ENCODE data around the gene FPR2. TPM values are rescaled to one million over a fixed set of nuclear protein-coding genes. Genes with fewer than 3 reads are reported as not detected.
A peak's percentile ranks its signal among the peaks of the same experiment; 100 is the strongest.

The FPR2 gene
- total and polyA plus RNA-seq, 10 of the 15 experiments (the other 5 are each of a cell fraction or from before 2014, with no cell fraction given) = not detected

- 0% methylated on average over 1 of the region's 1 CpG for WGBS (ENCODE audit: insufficient coverage, insufficient replicate concordance, low lambda C conversion rate, missing lambda C conversion rate)
- no peak overlapping the region for H2AFZ ChIP-seq (ENCODE audit: control insufficient read depth, low read depth, low read length)
- no peaks in the 10 kb centered on the region for H4K20me1 ChIP-seq (ENCODE audit: control insufficient read depth, insufficient read depth)
- H3K9me3 ChIP-seq (replicated peaks; ENCODE audit: control insufficient read depth, insufficient read depth, low read length) = no peaks in the 10 kb centered on the region; the same call in 2 of the 3 replicates
- H3K36me3 ChIP-seq (ENCODE audit: control insufficient read depth in 2 of 2, insufficient read depth in 2 of 2, low read length in 1 of 2) = no peaks in the 10 kb centered on the region
- intact Hi-C loops (cut with micrococcal nuclease; ENCODE audit: unreplicated experiment) (no loop called here), in situ Hi-C loops (cut with MboI) (no loop called here)
- ChIA-PET POLR2A (no interaction called here), RAD21 (ENCODE audit: unreplicated experiment) (no interaction called here), CTCF (no interaction called here), SMC1A (ENCODE audit: uncharacterized antibody, unreplicated experiment) (interaction anchor here (1.0 kb wide), 1 partner anchor 66 kb away, joined by 3 read pairs; no protein-coding TSS in a partner anchor)
- no peak overlapping the region for H3K9ac ChIP-seq (ENCODE audit: control insufficient read depth, insufficient read depth, low read length)
- H3K79me2 ChIP-seq (ENCODE audit: control insufficient read depth, insufficient read depth, low read length) = no peaks in the 10 kb centered on the region
- TF ChIP-seq, protein P1, sequence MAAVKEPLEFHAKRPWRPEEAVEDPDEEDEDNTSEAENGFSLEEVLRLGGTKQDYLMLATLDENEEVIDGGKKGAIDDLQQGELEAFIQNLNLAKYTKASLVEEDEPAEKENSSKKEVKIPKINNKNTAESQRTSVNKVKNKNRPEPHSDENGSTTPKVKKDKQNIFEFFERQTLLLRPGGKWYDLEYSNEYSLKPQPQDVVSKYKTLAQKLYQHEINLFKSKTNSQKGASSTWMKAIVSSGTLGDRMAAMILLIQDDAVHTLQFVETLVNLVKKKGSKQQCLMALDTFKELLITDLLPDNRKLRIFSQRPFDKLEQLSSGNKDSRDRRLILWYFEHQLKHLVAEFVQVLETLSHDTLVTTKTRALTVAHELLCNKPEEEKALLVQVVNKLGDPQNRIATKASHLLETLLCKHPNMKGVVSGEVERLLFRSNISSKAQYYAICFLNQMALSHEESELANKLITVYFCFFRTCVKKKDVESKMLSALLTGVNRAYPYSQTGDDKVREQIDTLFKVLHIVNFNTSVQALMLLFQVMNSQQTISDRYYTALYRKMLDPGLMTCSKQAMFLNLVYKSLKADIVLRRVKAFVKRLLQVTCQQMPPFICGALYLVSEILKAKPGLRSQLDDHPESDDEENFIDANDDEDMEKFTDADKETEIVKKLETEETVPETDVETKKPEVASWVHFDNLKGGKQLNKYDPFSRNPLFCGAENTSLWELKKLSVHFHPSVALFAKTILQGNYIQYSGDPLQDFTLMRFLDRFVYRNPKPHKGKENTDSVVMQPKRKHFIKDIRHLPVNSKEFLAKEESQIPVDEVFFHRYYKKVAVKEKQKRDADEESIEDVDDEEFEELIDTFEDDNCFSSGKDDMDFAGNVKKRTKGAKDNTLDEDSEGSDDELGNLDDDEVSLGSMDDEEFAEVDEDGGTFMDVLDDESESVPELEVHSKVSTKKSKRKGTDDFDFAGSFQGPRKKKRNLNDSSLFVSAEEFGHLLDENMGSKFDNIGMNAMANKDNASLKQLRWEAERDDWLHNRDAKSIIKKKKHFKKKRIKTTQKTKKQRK (IDR thresholded peaks at IDR 0.05; ENCODE audit: low read depth, low read length) = no peak
- H3K4me1 ChIP-seq (ENCODE audit: control insufficient read depth, insufficient read depth, low read length) = no peaks in the 10 kb centered on the region
- H3K4me3 ChIP-seq = no peak overlapping the region
- DNase-seq (ENCODE audit: low read depth, low spot score) = no peak
- no peak for FAIRE-seq
- H3K4me2 ChIP-seq (ENCODE audit: control insufficient read depth, insufficient read depth) = no peak overlapping the region
- no TSS peak for BruUV-seq (replicated peaks)
- no peaks in the 10 kb centered on the region for H3K27me3 ChIP-seq (replicated peaks in 1 of 2; ENCODE audit: control insufficient read depth in 2 of 2, insufficient read depth in 2 of 2, low read length in 1 of 2)
- no peak for ATAC-seq
- H3K27ac ChIP-seq (ENCODE audit: control insufficient read depth, insufficient read depth) = no peak overlapping the region
Observed at GRCh38 chr19:51711702-51712101, 49.3 kb upstream of the FPR2 start.

GRCh38 chr19:51712461-51713081, 48.4 kb upstream of the FPR2 start:
- no peak overlapping the region for H3K4me3 ChIP-seq
- H3K4me2 ChIP-seq (ENCODE audit: control insufficient read depth, insufficient read depth) = no peak overlapping the region
- ChIA-PET RAD21 (ENCODE audit: unreplicated experiment) (no interaction called here), CTCF (no interaction called here), POLR2A (no interaction called here), SMC1A (ENCODE audit: uncharacterized antibody, unreplicated experiment) (no interaction called here)
- 39% methylated on average over 9 of the region's 9 CpGs for WGBS (ENCODE audit: insufficient coverage, insufficient replicate concordance, low lambda C conversion rate, missing lambda C conversion rate)
- no peaks in the 10 kb centered on the region; the same call in 2 of the 3 replicates for H3K9me3 ChIP-seq (replicated peaks; ENCODE audit: control insufficient read depth, insufficient read depth, low read length)
- DNase-seq (ENCODE audit: low read depth, low spot score) (no peak), FAIRE-seq (no peak), ATAC-seq (no peak)
- no peaks in the 10 kb centered on the region for H3K4me1 ChIP-seq (ENCODE audit: control insufficient read depth, insufficient read depth, low read length)
- TF ChIP-seq RBBP5 (conservative IDR thresholded peaks at IDR 0.05) (no peak), RAD21 (IDR thresholded peaks at IDR 0.05; ENCODE audit: insufficient read depth, low read depth, low read length) (peak; percentile 40; the same call in 1 of the 2 replicates), SMAD1 (IDR thresholded peaks at IDR 0.05; ENCODE audit: low read depth, partially characterized antibody) (no peak), POLR2AphosphoS5 (IDR thresholded peaks at IDR 0.05; ENCODE audit: low read length) (no peak), CTCF (IDR thresholded peaks at IDR 0.05 in 2 of 3, conservative IDR thresholded peaks at IDR 0.05 in 1 of 3; ENCODE audit: control insufficient read depth in 2 of 3, extremely low read depth in 1 of 3, insufficient read depth in 1 of 3, low read depth in 3 of 3, low read length in 3 of 3) (peak in 2 of 3 experiments; percentile 40 to 44; a peak in 5 of 6 replicates), POLR2AphosphoS2 (IDR thresholded peaks at IDR 0.05; ENCODE audit: low read depth, low read length) (no peak), MEF2B (IDR thresholded peaks at IDR 0.05; ENCODE audit: partially characterized antibody, poor library complexity, severe bottlenecking) (peak; percentile 24), HSF1 (IDR thresholded peaks at IDR 0.05; ENCODE audit: low read depth, low read length) (no peak)
- no peaks in the 10 kb centered on the region for H4K20me1 ChIP-seq (ENCODE audit: control insufficient read depth, insufficient read depth)
- no peak overlapping the region for H3K27ac ChIP-seq (ENCODE audit: control insufficient read depth, insufficient read depth)
- no peaks in the 10 kb centered on the region for H3K27me3 ChIP-seq (replicated peaks in 1 of 2; ENCODE audit: control insufficient read depth in 2 of 2, insufficient read depth in 2 of 2, low read length in 1 of 2)
- BruUV-seq (replicated peaks) = no TSS peak
- H3K79me2 ChIP-seq (ENCODE audit: control insufficient read depth, insufficient read depth, low read length) = no peaks in the 10 kb centered on the region
- in situ Hi-C loops (cut with MboI) = no loop called here
- H3K9ac ChIP-seq (ENCODE audit: control insufficient read depth, insufficient read depth, low read length) = no peak overlapping the region
- no peak overlapping the region for H2AFZ ChIP-seq (ENCODE audit: control insufficient read depth, low read depth, low read length)
- intact Hi-C loops (cut with micrococcal nuclease; ENCODE audit: unreplicated experiment) = no loop called here
- no peaks in the 10 kb centered on the region for H3K36me3 ChIP-seq (ENCODE audit: control insufficient read depth in 2 of 2, insufficient read depth in 2 of 2, low read length in 1 of 2)

All from GM12878 (cell line).